Measurements from ENCODE around the gene ZRANB2.
A peak's percentile ranks its signal among the peaks of the same experiment; 100 is the strongest.

Gene ZRANB2

GRCh38 chr1:71068325-71069240 is 12.3 kb downstream of the ZRANB2 start:
- DNase-seq = no peak

GRCh38 chr1:71054791-71055190 is 26.0 kb downstream of the ZRANB2 start:
- no peak for DNase-seq

- DNase-seq = no peak
Observed at GRCh38 chr1:71054281-71054731, 26.5 kb downstream of the ZRANB2 start.

GRCh38 chr1:71053758-71054157 is 27.1 kb downstream of the ZRANB2 start:
- no peak for DNase-seq

DNA sequence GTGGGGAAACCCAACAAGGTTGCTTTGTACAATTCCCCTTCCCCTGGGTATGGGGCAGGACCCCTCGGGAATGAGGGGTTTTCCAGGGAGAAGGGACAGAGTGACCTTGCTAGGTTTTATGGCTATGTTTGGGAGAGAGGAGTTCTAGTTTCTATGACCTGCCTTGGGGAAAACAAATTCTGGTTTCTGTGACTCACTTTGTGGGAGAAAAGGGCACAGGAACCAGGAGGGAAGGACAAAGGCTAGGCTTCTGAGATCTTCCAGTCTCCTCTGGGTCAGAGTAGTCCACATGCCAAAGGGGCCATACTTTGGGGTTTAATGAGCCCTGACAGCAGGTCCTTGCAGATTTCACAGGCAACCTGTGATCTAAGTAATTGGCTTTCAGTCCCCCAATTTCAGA is 27.7 kb downstream of the ZRANB2 start:
- DNase-seq = no peak

DNA sequence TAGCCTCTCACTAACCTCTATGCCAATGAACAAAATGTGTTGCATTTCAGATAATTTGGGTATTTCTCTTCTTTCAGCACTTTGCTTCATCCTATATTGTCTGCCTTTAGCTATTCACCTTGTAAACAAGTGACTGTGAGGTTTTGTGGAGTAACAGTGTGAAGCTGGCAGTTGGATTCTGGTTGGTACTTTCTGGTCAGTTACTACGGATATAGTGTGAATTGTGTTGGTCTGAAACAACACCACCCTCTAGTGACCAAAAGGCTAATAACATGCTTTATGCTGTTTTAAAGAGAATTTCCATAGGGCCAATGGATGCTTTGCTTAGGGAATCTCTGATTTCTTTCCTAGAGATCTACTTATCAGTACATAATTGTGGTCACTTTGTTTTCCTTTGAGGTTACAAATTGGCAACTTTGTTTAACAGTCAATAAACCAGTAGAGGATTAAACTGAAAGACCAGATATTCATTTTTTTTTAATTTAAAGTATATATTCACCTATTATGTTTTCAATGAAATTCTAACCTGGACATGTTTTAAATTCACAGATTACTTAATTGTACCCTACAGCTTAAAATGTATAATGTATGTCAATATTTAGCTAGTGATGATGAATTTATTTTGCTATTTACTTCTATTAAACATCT is 30.8 kb downstream of the ZRANB2 start:
- DNase-seq = no peak

DNA sequence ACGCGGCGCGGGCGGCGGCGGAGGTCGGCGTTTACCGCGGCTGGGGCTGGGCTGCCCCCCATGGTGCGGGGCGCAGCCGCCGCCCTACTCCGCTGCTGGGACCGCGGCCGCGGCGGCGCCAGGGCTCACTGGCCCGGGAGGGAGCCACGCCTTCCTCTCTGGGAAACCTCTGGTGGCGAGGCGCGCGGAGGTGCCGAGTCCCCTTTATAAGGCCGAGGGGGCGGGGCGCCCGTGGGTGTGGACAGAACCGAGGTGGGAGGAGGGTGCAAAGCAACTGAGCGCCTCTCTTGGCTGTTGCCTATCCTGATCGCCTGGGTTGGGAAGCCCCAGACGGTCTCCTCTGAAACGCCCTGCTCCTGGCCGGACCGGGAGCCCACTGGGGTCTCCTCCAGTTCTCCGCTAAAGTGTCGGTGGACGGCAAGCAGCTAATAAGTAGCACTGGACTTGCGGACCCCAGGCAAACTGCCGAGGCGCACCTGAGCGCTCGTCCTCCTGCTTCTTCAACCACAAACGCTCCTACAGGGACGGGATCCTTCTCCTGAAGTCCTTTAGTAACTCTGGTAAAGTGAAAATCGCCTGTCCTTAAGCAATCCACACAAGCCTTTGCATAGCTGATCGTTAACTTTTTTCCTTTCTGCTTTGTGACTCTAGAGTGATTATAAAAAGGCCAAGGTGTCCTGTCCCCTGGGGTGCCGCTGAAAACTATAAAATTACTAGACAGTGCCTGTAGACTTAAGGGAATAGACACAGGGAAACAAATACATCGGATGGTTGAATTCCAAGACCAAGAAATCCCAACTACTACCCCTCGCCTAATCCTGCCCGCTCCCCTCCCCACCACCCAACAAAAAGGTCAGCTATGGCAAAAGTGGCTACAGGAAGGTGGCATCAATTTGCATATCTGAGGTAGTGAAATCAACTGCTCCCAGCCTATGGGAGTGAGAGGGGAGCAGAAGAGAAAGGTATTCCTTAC is 32.9 kb downstream of the ZRANB2 start, which contains the start of gene PTGER3:
TSS of gene PTGER3 (minus strand) at position 182 of the 973 bp plus-strand sequence. CDS start 239 bp downstream, outside the sequence.
- DNase-seq = peak; percentile 48

- peak; percentile 27 for DNase-seq
Observed at GRCh38 chr1:71046891-71047634, 33.8 kb downstream of the ZRANB2 start.

- no peak for DNase-seq
Observed at GRCh38 chr1:71045463-71046028, 35.3 kb downstream of the ZRANB2 start.

- no peak for DNase-seq
Observed at GRCh38 chr1:71044833-71045232, 36.0 kb downstream of the ZRANB2 start.

- no peak for DNase-seq
Observed at GRCh38 chr1:71043065-71043464, 37.8 kb downstream of the ZRANB2 start.

- DNase-seq = no peak
Observed at GRCh38 chr1:71041806-71042205, 39.0 kb downstream of the ZRANB2 start.

DNA sequence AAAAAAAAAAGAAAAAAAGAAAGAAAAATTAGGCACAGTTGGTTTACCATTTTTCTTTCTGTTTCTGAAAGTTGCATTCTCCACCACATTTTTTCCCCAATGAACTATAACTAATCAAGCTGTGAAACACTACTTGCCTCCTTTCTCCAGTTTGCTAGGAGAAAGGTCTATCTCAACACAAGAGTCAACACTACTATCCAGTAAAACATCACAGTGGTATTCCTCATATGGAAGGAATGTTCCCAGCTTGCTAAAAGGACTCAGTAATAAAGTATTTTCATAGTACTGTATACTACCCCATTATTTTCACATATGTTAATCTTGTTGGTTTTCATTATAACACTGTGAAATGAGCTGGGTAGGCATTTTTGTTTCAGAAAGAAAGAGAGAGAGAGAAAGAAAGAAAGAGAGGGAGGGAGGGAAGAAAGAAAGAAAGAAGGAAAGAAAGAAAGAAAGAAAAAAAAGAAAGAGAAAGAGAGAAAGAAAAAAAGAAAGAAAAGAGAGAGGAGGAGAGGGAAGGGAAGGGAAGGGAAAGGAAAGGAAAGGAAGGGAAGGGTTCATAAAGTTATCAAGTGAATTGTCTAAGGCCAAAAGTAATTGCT is 41.1 kb downstream of the ZRANB2 start:
- DNase-seq = no peak

DNA sequence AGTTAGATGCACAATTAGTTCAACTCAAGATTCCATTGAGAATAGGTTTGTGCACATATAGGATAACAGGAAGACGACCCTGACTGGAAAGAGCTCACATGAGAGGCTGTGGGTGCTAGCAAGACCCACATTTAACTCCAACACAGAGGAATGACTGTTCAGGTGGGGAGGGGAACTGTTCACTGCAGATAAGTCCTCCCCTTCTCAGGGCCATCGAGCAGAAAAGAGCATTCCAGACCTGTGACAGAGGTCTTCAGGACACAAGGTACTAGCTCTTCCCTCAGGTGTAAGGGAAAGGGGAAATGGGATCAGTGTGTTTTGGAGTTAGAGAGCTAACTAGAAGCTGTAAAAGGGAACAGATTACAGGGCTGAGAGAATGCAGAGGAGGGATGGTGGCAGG is 41.9 kb downstream of the ZRANB2 start:
- DNase-seq = no peak

- DNase-seq = no peak
Observed at GRCh38 chr1:71037829-71038620, 42.8 kb downstream of the ZRANB2 start.

DNA sequence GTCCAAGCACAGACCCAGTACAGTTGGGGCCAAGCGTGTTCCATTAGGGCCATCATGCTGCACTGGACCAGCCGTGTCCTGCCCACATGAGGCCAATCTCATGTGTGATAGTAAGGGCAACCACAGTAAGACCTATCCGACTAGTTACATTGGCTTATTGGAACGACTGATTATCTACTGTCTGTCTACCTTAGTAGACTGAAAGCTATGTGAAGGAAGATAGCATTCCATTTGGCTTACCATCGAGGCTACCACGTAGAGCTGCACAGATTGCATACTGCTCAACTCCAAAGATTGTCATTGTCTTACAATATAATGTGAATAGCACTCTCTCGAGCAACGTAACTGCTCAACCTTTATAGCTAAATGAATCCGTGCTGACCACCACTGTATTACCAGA is 43.8 kb downstream of the ZRANB2 start:
- no peak for DNase-seq

- no peak for DNase-seq
Observed at GRCh38 chr1:71033136-71033535, 47.7 kb downstream of the ZRANB2 start.

- no peak for DNase-seq
Observed at GRCh38 chr1:71031426-71031825, 49.4 kb downstream of the ZRANB2 start.

GRCh38 chr1:71030026-71030425 is 50.8 kb downstream of the ZRANB2 start:
- no peak for DNase-seq

DNA sequence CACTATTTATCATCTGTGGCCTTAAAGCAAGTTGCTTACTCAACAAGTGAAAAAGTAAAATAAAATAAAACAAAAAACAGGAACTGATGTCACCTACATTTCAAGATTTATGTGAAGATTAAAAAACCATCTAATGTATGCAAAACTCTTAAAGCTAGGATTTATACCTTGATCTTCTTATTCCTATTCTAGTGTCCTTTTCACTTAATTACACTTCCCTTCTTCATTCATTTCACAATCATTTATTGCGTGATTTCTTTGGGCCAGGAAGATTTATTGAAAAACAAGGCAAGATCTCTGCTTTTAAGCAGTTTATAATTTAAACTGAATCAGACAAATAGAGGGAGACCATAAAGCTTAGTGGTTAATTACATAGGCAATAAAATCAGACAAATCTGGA is 51.9 kb downstream of the ZRANB2 start:
- no peak for DNase-seq

All from activated CD4-positive, alpha-beta T cell treated with anti-CD3 and anti-CD28 coated beads for 48 hours (primary cell).